Pancreas (tissue), 10 donors: ENCODE results near the gene NELFB. TPM values are rescaled to one million over a fixed set of nuclear protein-coding genes. Genes with fewer than 3 reads are reported as not detected.
A peak's percentile ranks its signal among the peaks of the same experiment; 100 is the strongest.

Source experiments
- ATAC-seq, 4 donors: fragments of 200-7000 bp; cut with Tn5 transposase; one replicate each; pipeline versions ENCODE4 v1.8.0 to v1.9.1; 2020; ENCODE audit warnings: mild to moderate bottlenecking in 4 of 4, moderate library complexity in 4 of 4
- DNase-seq, 6 donors: peaks; one replicate each; pipeline ENCODE4 v3.0.0-alpha.2; 2020
- FAIRE-seq: peaks from 2 replicates; lab custom pipeline; 2012; peaks lifted over from hg19 to GRCh38; lab: Jason Lieb, UNC
- H3K27ac ChIP-seq, 4 donors: fragments of 200-600 bp; sonication (generic); 1 replicate in 3 of 4; 2 replicates in 1 of 4; pipeline versions ENCODE4 v1.5.0 to v1.8.0; 2020
- H3K27me3 ChIP-seq, 4 donors: fragments of 200-600 bp; one replicate each; pipeline ENCODE4 v1.8.0; 2021
- H3K36me3 ChIP-seq, 3 donors: fragments of 200-600 bp; sonication (generic) in 1 of 3; one replicate each; pipeline versions ENCODE4 v1.5.0 to v1.8.0; 2020 to 2021
- H3K4me1 ChIP-seq, 3 donors: fragments of 200-600 bp; one replicate each; pipeline ENCODE4 v1.8.0; 2021
- H3K4me3 ChIP-seq, 4 donors: fragments of 200-600 bp; sonication (generic) in 2 of 4; one replicate each; pipeline versions ENCODE4 v1.5.0 to v1.8.0; 2020 to 2021
- H3K9me3 ChIP-seq, 4 donors: fragments of 200-600 bp; one replicate each; pipeline ENCODE4 v1.8.0; 2021
- CTCF ChIP-seq, 4 donors: fragments of 200-600 bp; sonication (generic) in 3 of 4; IDR thresholded peaks; one replicate each; pipeline versions ENCODE4 v1.5.0 to v1.8.0; 2021; ENCODE audit warnings: antibody characterized with exemption in 4 of 4
- WGBS, 2 donors: extraction: QIAGEN DNeasy Blood & Tissue Kit; methylation state at CpG; one replicate each; pipeline ENCODE4 v1.1.7; 2013; 5-methylcytosine and 5-hydroxymethylcytosine counted together
- intact Hi-C, 3 donors: fragments of 100-400 bp; cut with DNase I; formaldehyde crosslinking; loops; one replicate each; pipeline versions ENCODE4 v1.11.1 to v1.14.2; 2022
- polyA plus RNA-seq, 2 donors: library from polyadenylated mRNA; stranded (reverse); fragments of 200-250 nt; gene quantifications; one replicate each; pipeline ENCODE4 v1.2.3, GENCODE V29; 2013
- total RNA-seq, 6 donors: library from RNA; stranded (reverse); fragmentation: NEBNext Ultra II Directional in 4 of 6; extraction: Animal tissue kit (Norgen Biotek cat#: 25700) in 4 of 6; gene quantifications; one replicate each; pipeline versions ENCODE4 v1.2.1 to v1.2.4, GENCODE V29; 2021 to 2023
- donor health status: healthy with polysubstance abuse.
- donor health status: DM: no; HTN: no; CAD: no; lungs with moderate emphysema.
- donor health status: DM: no; HTN: no; CAD: no.
- donor health status: control.
- donor health status: control.
- donor health status: Bipolar disorder and iron deficiency.
- donor health status: DM: yes; HTN: yes; CAD: no.
- donor health status: DM: no; HTN: no; CAD: no.
- donor health status: DM: no; HTN: no; CAD: no.
- donor health status: DM: yes; HTN: yes; CAD: no.

NELFB gene
- total and polyA plus RNA-seq, 8 donors: 22.3 to 34.2 (median 29.5) TPM

DNA sequence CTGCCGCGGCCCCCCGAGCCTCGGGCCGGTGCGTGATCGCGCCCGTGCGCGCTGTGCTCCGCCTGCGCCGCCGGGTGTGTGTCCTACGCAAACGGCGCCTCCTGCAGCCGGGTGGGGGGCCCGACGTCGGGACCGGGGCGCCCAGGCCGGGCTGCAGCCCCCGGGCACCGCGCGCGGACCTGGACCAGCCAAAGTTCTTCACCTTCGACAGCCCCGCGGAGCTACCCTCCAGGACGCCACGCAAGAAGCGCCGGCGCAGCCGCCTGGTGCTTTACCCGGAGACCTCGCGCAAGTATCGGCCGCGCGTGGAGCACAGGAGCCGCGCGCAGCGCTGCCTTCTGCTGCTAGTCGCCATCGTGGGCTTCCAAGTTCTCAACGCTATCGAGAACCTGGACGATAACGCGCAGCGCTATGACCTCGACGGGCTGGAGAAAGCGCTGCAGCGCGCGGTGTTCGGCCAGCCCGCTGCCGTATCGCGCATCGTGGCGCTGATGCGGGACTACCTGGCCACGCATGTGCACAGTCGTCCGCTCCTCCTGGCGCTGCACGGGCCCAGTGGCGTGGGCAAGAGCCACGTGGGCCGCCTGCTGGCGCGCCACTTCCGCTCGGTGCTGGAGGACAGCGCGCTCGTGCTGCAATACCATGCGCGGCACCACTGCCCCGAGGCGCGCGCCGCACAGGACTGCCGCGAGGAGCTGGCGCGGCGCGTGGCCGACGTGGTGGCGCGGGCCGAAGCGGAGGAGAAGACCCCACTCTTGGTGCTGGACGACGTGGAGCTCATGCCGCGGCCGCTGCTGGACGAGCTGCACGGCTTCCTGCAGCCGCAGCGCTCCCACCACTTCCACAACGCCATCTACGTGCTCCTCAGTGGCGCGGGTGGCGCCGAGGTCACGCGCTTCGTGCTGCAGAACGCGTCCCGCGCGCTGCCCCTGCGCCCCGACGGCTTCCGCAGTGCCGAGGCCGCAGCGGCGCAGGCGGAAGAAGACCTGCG is 23.9 kb downstream of the NELFB start:
- peak overlapping the region in 2 of 4 donors; percentile 34 to 45 for H3K4me3 ChIP-seq
- H3K27me3 ChIP-seq: no peaks in the 10 kb centered on the region
- ATAC-seq: no peak
- TF ChIP-seq CTCF (IDR thresholded peaks at IDR 0.05): no peak
- no peaks in the 10 kb centered on the region for H3K36me3 ChIP-seq
- intact Hi-C loops: loop anchor here in 1 of 3 donors (10.0 kb wide), 1 partner anchor 246 kb away; no protein-coding TSS in a partner anchor
- no peak for FAIRE-seq
- no peaks in the 10 kb centered on the region for H3K9me3 ChIP-seq
- peaks cover 0 to 10% (median 8%) of the 10 kb centered on the region in 3 donors for H3K4me1 ChIP-seq
- H3K27ac ChIP-seq: peak overlapping the region in 1 of 4 donors; percentile 91
- 82 to 90% methylated on average over 130 to 139 of the region's 139 CpGs for WGBS, 2 donors
- no peak for DNase-seq

GRCh38 chr9:137279741-137280473 is 24.8 kb downstream of the NELFB start:
- no peaks in the 10 kb centered on the region for H3K27me3 ChIP-seq
- no peak for DNase-seq
- no peak for TF ChIP-seq CTCF (IDR thresholded peaks at IDR 0.05)
- intact Hi-C loops: loop anchor here in 2 of 3 donors (5.0 to 10.0 kb wide), 3 partner anchors 127 to 245 kb away; no protein-coding TSS in a partner anchor
- no peak for FAIRE-seq
- no peak overlapping the region for H3K4me3 ChIP-seq
- H3K27ac ChIP-seq: no peak overlapping the region
- no peaks in the 10 kb centered on the region for H3K9me3 ChIP-seq
- no peaks in the 10 kb centered on the region for H3K36me3 ChIP-seq
- H3K4me1 ChIP-seq: peaks cover 0 to 8% (median 7%) of the 10 kb centered on the region in 3 donors
- 84 to 93% methylated on average over 41 of the region's 41 CpGs for WGBS, 2 donors
- no peak for ATAC-seq

GRCh38 chr9:137280474-137281344 is 25.6 kb downstream of the NELFB start:
- Histone ChIP-seq H3K4me3 (no peak overlapping the region), H3K27me3 (no peaks in the 10 kb centered on the region), H3K4me1 (peaks cover 0 to 8% (median 7%) of the 10 kb centered on the region in 3 donors), H3K9me3 (no peaks in the 10 kb centered on the region), H3K27ac (no peak overlapping the region), H3K36me3 (no peaks in the 10 kb centered on the region)
- intact Hi-C loops: loop anchor here in 2 of 3 donors (5.0 kb wide), 2 partner anchors 127 to 132 kb away; no protein-coding TSS in a partner anchor
- no peak for FAIRE-seq
- peak in 1 of 4 donors; percentile 32 for ATAC-seq
- WGBS, 2 donors: 56 to 75% methylated on average over 85 of the region's 85 CpGs
- peak in 1 of 4 donors; percentile 10 for TF ChIP-seq CTCF (IDR thresholded peaks at IDR 0.05)
- peak in 2 of 6 donors; percentile 38 to 67 for DNase-seq

GRCh38 chr9:137281345-137282116 is 26.4 kb downstream of the NELFB start:
- H3K27me3 ChIP-seq: no peaks in the 10 kb centered on the region

More at GRCh38 chr9:137281345-137282116, 26.4 kb downstream of the NELFB start:
- no peak overlapping the region for H3K27ac ChIP-seq
- intact Hi-C loops: loop anchor here in 2 of 3 donors (5.0 kb wide), 2 partner anchors 126 to 131 kb away; no protein-coding TSS in a partner anchor
- peaks cover 0 to 4% (median 3%) of the 10 kb centered on the region in 3 donors for H3K4me1 ChIP-seq
- no peak for TF ChIP-seq CTCF (IDR thresholded peaks at IDR 0.05)
- DNase-seq: peak in 1 of 6 donors; percentile 42
- no peak for FAIRE-seq
- WGBS, 2 donors: 76 to 86% methylated on average over 39 of the region's 39 CpGs
- H3K9me3 ChIP-seq: no peaks in the 10 kb centered on the region
- no peak for ATAC-seq
- no peaks in the 10 kb centered on the region for H3K36me3 ChIP-seq
- H3K4me3 ChIP-seq: no peak overlapping the region
